HTR-8/SVneo (cell line): ENCODE measurements around the gene OIT3.

Source experiments
- DNase-seq: peaks from one replicate; pipeline ENCODE4 v3.0.0; 2011; ENCODE audit warnings: low spot score, mixed read lengths; ENCODE audit not compliant: insufficient read length
- FAIRE-seq: peaks from 2 replicates; lab custom pipeline; 2011; peaks lifted over from hg19 to GRCh38; lab: Jason Lieb, UNC

OIT3 gene

GRCh38 chr10:72946963-72947362 is 53.4 kb downstream of the OIT3 start:
- FAIRE-seq (no peak), DNase-seq (no peak)

- DNase-seq (no peak), FAIRE-seq (no peak)
Measured at GRCh38 chr10:72948762-72949161, 55.2 kb downstream of the OIT3 start.

GRCh38 chr10:72951760-72952159 is 58.2 kb downstream of the OIT3 start:
- no peak for DNase-seq
- no peak for FAIRE-seq

GRCh38 chr10:72952189-72952588 is 58.6 kb downstream of the OIT3 start:
- DNase-seq (no peak), FAIRE-seq (no peak)

- FAIRE-seq = no peak
- no peak for DNase-seq
Measured at GRCh38 chr10:72952642-72953158, 59.2 kb downstream of the OIT3 start.

- DNase-seq (no peak), FAIRE-seq (no peak)
Measured at GRCh38 chr10:72953687-72954086, 60.1 kb downstream of the OIT3 start.

GRCh38 chr10:72954230-72954595 is 60.7 kb downstream of the OIT3 start:
- DNase-seq (no peak), FAIRE-seq (no peak)

- FAIRE-seq (no peak), DNase-seq (no peak)
Measured at GRCh38 chr10:72954596-72955554, 61.3 kb downstream of the OIT3 start, which contains the start of gene PLA2G12B. Gene PLA2G12B, minus strand, starts transcription at chr10:72954806. Its CDS starts 121 bp downstream, at chr10:72954685.

- DNase-seq (no peak), FAIRE-seq (no peak)
Measured at GRCh38 chr10:72956001-72956400, 62.5 kb downstream of the OIT3 start.

GRCh38 chr10:72976886-72977285 is 83.3 kb downstream of the OIT3 start:
- FAIRE-seq = no peak
- DNase-seq = no peak

- FAIRE-seq (no peak), DNase-seq (no peak)
Measured at GRCh38 chr10:72979709-72980108, 86.2 kb downstream of the OIT3 start.

- FAIRE-seq = no peak
- DNase-seq = no peak
Measured at GRCh38 chr10:72980348-72980747, 86.8 kb downstream of the OIT3 start.

GRCh38 chr10:72981028-72981881 is 87.7 kb downstream of the OIT3 start:
- DNase-seq = no peak
- FAIRE-seq = no peak

GRCh38 chr10:72981882-72982529 is 88.5 kb downstream of the OIT3 start:
- FAIRE-seq = no peak

More at GRCh38 chr10:72981882-72982529, 88.5 kb downstream of the OIT3 start:
- DNase-seq = no peak
